ENCODE data around the gene DLGAP1. TPM values are rescaled to one million over a fixed set of nuclear protein-coding genes. Genes with fewer than 3 reads are reported as not detected.

DLGAP1 gene
- total RNA-seq, 1 experiment from 2014 or later: 23.2 TPM

DNA sequence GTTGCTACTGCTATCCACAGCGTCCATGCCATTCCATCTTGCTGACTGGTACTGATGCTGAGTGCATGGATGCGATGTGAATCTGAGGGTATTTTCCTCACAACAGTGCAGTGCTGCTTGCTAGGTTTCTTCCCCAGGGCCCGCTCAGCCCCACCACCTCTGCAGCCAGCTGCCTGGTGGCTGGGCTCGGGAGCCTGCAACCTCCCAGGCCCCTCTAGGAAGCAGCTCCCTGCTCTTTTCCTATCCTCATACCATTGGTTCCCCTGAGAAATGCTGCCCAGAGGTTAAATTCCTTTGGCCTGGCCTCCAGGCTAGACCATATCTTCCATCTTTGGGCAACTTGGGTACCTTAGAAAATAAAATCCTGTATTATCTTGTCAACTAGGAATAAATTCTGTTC is 591.5 kb downstream of the DLGAP1 start:
- H3K27me3 Mint-ChIP-seq (ENCODE audit: low read depth): 0 out of 2 replicates have a peak, but pooled peaks cover 2% of the 10 kb centered on the region
- no peaks in the 10 kb centered on the region for H3K23me2 ChIP-seq (ENCODE audit: insufficient read length, low read depth, low read length, poor library complexity, severe bottlenecking)
- H3K79me1 ChIP-seq (ENCODE audit: insufficient read depth, low read depth, low read length, poor library complexity, severe bottlenecking): no peaks in the 10 kb centered on the region
- H2BK20ac ChIP-seq (ENCODE audit: low read depth, low read length, poor library complexity, severe bottlenecking): no peak overlapping the region
- no peaks in the 10 kb centered on the region for H3K27me3 ChIP-seq (ENCODE audit: insufficient read depth, low read length)
- no peak overlapping the region for H2BK5ac ChIP-seq (ENCODE audit: insufficient read length, low read length)
- H3K4me3 Mint-ChIP-seq: no peak overlapping the region
- H2AFZ ChIP-seq (ENCODE audit: low read length): no peak overlapping the region
- no peak overlapping the region for H3K14ac ChIP-seq (ENCODE audit: insufficient read depth, low read length)
- no peak overlapping the region for H3T11ph ChIP-seq (ENCODE audit: low read length)
- no peak overlapping the region for H4K5ac ChIP-seq (ENCODE audit: insufficient read length, low read depth, low read length)
- H3K27ac Mint-ChIP-seq: peak overlapping the region in 1 of 3 experiments; percentile 70; a peak in 1 of 7 replicates
- no peak overlapping the region for H3K23ac ChIP-seq (ENCODE audit: insufficient read length, low read depth, low read length)
- WGBS (ENCODE audit: extremely low coverage, insufficient read length, low lambda C conversion rate): no CpG with 5 or more reads among the region's 4 CpGs
- no peak overlapping the region for H2BK120ac ChIP-seq (ENCODE audit: low read depth, low read length, poor library complexity, severe bottlenecking)
- TF ChIP-seq, protein P1, sequence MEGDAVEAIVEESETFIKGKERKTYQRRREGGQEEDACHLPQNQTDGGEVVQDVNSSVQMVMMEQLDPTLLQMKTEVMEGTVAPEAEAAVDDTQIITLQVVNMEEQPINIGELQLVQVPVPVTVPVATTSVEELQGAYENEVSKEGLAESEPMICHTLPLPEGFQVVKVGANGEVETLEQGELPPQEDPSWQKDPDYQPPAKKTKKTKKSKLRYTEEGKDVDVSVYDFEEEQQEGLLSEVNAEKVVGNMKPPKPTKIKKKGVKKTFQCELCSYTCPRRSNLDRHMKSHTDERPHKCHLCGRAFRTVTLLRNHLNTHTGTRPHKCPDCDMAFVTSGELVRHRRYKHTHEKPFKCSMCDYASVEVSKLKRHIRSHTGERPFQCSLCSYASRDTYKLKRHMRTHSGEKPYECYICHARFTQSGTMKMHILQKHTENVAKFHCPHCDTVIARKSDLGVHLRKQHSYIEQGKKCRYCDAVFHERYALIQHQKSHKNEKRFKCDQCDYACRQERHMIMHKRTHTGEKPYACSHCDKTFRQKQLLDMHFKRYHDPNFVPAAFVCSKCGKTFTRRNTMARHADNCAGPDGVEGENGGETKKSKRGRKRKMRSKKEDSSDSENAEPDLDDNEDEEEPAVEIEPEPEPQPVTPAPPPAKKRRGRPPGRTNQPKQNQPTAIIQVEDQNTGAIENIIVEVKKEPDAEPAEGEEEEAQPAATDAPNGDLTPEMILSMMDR (conservative IDR thresholded peaks at IDR 0.05): no peak
- peaks cover 11 to 13% of the 10 kb centered on the region in 2 experiments for H3K4me1 Mint-ChIP-seq
- H3K27ac ChIP-seq (ENCODE audit: insufficient read length, low read depth, low read length): no peak overlapping the region
- no peak overlapping the region for H3K56ac ChIP-seq (ENCODE audit: insufficient read length, low read depth, low read length)
- no peak overlapping the region for H3K9ac ChIP-seq (ENCODE audit: extremely low read depth, insufficient read length, low read length)
- no peak overlapping the region for H3K4me2 ChIP-seq (ENCODE audit: insufficient read depth, insufficient read length, low read length)
- no peak overlapping the region for H3K4ac ChIP-seq (ENCODE audit: low read depth, low read length)
- H3K79me2 ChIP-seq (ENCODE audit: insufficient read depth, low read length): no peaks in the 10 kb centered on the region
- H4K8ac ChIP-seq (replicated peaks; ENCODE audit: insufficient read length, low read depth, low read length): no peak overlapping the region
- DNase-seq: no peak
- H4K91ac ChIP-seq (ENCODE audit: insufficient read length, low read depth, low read length): no peak overlapping the region
- no peaks in the 10 kb centered on the region; a peak in 1 of 7 replicates for H3K36me3 Mint-ChIP-seq (ENCODE audit: insufficient read depth in 1 of 3, low read depth in 3 of 3)
- H3K9me3 Mint-ChIP-seq: no peaks in the 10 kb centered on the region
- no peaks in the 10 kb centered on the region for H3K9me3 ChIP-seq (ENCODE audit: control insufficient read depth, low read depth, low read length)
- H3K18ac ChIP-seq (ENCODE audit: insufficient read length, low read depth, low read length): no peak overlapping the region
- H4K20me1 ChIP-seq (ENCODE audit: control insufficient read depth, insufficient read depth, insufficient read length): no peaks in the 10 kb centered on the region
- H2AK5ac ChIP-seq (ENCODE audit: insufficient read length, low read length): no peak overlapping the region
- H2BK15ac ChIP-seq (ENCODE audit: low read depth, low read length): no peak overlapping the region
- H2BK12ac ChIP-seq (ENCODE audit: insufficient read length, low read depth, low read length): no peak overlapping the region
- H3K4me1 ChIP-seq (ENCODE audit: insufficient read depth, low read length): no peaks in the 10 kb centered on the region
